ENCODE measurements around the gene P2RX6. TPM values are rescaled to one million over a fixed set of nuclear protein-coding genes. Genes with fewer than 3 reads are reported as not detected.
"Not testable (repeated sequence)": the region's sequence is repeated elsewhere in the genome, so short reads cannot be mapped to it uniquely, and the experiment has no call there.

The P2RX6 gene
- total RNA-seq, 1 donor from 2014 or later, result not detected

GRCh38 chr22:21038405-21038804 is 23.4 kb downstream of the P2RX6 start:
- Mint-ChIP-seq H3K27ac (ENCODE audit: unreplicated experiment) (no peak overlapping the region), H3K36me3 (ENCODE audit: low read depth, unreplicated experiment) (no peaks in the 10 kb centered on the region), H3K9me3 (ENCODE audit: unreplicated experiment) (no peaks in the 10 kb centered on the region), H3K4me3 (ENCODE audit: unreplicated experiment) (no peak overlapping the region), H3K4me1 (ENCODE audit: unreplicated experiment) (no peaks in the 10 kb centered on the region), H3K27me3 (ENCODE audit: unreplicated experiment) (no peaks in the 10 kb centered on the region)
- DNase-seq (ENCODE audit: low spot score), result no peak
- TF ChIP-seq CTCF (IDR thresholded peaks at IDR 0.05; ENCODE audit: unreplicated experiment), result no peak

- H3K27ac Mint-ChIP-seq (ENCODE audit: unreplicated experiment); H3K27me3 Mint-ChIP-seq (ENCODE audit: unreplicated experiment): not testable (repeated sequence)
These were observed 24.2 kb downstream of the P2RX6 start for GRCh38 chr22:21039158-21039557.

DNA sequence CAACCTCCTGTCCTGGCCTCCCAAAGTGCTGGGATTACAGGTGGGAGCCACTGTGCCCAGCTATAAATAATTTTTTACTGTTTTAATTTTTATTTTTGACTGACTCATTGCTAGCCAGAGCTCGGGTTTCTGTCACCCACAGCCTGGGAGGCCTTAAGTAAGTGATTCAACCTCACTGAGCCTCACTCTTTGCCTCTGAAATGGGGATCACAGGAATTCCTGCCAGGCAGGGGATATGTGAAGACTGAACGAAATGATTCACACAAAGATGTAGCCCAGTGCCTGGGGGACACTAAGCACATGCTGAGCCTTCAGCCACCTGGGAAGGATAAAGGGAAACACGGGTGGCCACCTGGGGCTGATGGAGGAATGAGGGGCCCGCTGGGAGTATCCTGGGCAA is 27.0 kb downstream of the P2RX6 start:
- peaks cover 2% of the 10 kb centered on the region for H3K27me3 Mint-ChIP-seq (ENCODE audit: unreplicated experiment)
- H3K36me3 Mint-ChIP-seq (ENCODE audit: low read depth, unreplicated experiment), result no peaks in the 10 kb centered on the region
- no peak for DNase-seq (ENCODE audit: low spot score)
- H3K9me3 Mint-ChIP-seq (ENCODE audit: unreplicated experiment), result no peaks in the 10 kb centered on the region
- TF ChIP-seq CTCF (IDR thresholded peaks at IDR 0.05; ENCODE audit: unreplicated experiment), result no peak
- no peak overlapping the region for H3K27ac Mint-ChIP-seq (ENCODE audit: unreplicated experiment)
- no peak overlapping the region for H3K4me3 Mint-ChIP-seq (ENCODE audit: unreplicated experiment)
- H3K4me1 Mint-ChIP-seq (ENCODE audit: unreplicated experiment), result no peaks in the 10 kb centered on the region

More at GRCh38 chr22:21039158-21039557, 24.2 kb downstream of the P2RX6 start:
- DNase-seq (ENCODE audit: low spot score); H3K4me1 Mint-ChIP-seq (ENCODE audit: unreplicated experiment); H3K4me3 Mint-ChIP-seq (ENCODE audit: unreplicated experiment); H3K9me3 Mint-ChIP-seq (ENCODE audit: unreplicated experiment); H3K36me3 Mint-ChIP-seq (ENCODE audit: low read depth, unreplicated experiment): not testable (repeated sequence)

- Mint-ChIP-seq H3K27me3 (ENCODE audit: unreplicated experiment) (peaks cover 2% of the 10 kb centered on the region), H3K9me3 (ENCODE audit: unreplicated experiment) (no peaks in the 10 kb centered on the region), H3K4me3 (ENCODE audit: unreplicated experiment) (no peak overlapping the region), H3K27ac (ENCODE audit: unreplicated experiment) (peak overlapping the region; percentile 68), H3K36me3 (ENCODE audit: low read depth, unreplicated experiment) (no peaks in the 10 kb centered on the region), H3K4me1 (ENCODE audit: unreplicated experiment) (no peaks in the 10 kb centered on the region)
- DNase-seq (ENCODE audit: low spot score), result no peak
- no peak for TF ChIP-seq CTCF (IDR thresholded peaks at IDR 0.05; ENCODE audit: unreplicated experiment)
These were observed 28.3 kb downstream of the P2RX6 start for GRCh38 chr22:21042978-21043859.

DNA sequence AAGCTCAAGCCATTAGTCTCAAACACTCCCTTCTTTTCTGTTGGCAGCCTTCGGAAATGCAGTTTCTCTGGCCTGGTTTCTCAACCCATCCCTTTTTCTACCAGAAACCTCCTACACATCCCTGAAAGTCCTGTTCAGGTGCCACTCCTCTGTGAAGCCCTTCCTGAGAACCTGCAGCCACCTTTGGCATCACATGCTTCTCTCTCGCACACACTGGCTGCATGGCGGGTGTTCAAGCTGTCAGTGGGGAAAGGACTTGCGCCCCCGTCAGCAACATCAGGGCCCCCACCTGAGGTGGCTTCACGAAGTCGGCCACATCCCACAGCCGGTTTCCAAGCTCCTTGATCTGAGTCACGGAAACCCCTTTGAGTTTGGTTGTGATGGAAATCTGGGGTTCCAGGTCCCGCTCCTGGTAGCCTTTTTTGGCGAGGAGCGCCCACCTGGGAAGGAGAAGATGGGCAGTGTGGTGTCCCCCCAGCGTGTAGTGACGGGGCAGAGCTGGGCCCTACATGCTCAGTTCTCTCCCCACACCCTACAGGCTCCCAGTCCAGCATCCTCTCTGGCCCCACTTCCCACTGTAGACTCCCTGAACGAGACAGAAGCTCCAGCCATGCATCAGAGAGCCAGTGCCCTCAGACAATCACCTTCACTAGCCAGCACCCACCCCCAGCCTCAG is 29.0 kb downstream of the P2RX6 start:
- no peak for TF ChIP-seq CTCF (IDR thresholded peaks at IDR 0.05; ENCODE audit: unreplicated experiment)
- Mint-ChIP-seq H3K9me3 (ENCODE audit: unreplicated experiment) (no peaks in the 10 kb centered on the region), H3K27ac (ENCODE audit: unreplicated experiment) (no peak overlapping the region), H3K4me3 (ENCODE audit: unreplicated experiment) (no peak overlapping the region), H3K4me1 (ENCODE audit: unreplicated experiment) (no peaks in the 10 kb centered on the region), H3K36me3 (ENCODE audit: low read depth, unreplicated experiment) (no peaks in the 10 kb centered on the region), H3K27me3 (ENCODE audit: unreplicated experiment) (peaks cover 2% of the 10 kb centered on the region)
- no peak for DNase-seq (ENCODE audit: low spot score)

Data from endothelial cell (in vitro differentiated cells).